HL-60 (cell line): ENCODE data around the gene ATG3.

ENCODE experiments used
- DNase-seq, 2 experiments: peaks; one replicate each; pipeline ENCODE4 v3.0.0-alpha.2; 2010 to 2020; ENCODE audit warnings: low read depth in 1 of 2, low spot score in 1 of 2
- H3K27ac ChIP-seq: fragments of 250-450 bp; sonication (Bioruptor Pico); replicated peaks from 2 replicates; pipeline ENCODE4 v1.5.1; 2020; ENCODE audit warnings: mild to moderate bottlenecking, moderate library complexity
- H3K27me3 ChIP-seq: fragments of 250-450 bp; sonication (Bioruptor Pico); 2 replicates; pipeline ENCODE4 v1.5.1; 2021; ENCODE audit warnings: mild to moderate bottlenecking, moderate library complexity; ENCODE audit not compliant: insufficient read depth, poor library complexity, severe bottlenecking
- H3K4me3 ChIP-seq: replicated peaks from 2 replicates; pipeline ENCODE4 v1.5.1; 2011; ENCODE audit warnings: mild to moderate bottlenecking, control low read depth, low read length; ENCODE audit not compliant: insufficient read depth
- CTCF ChIP-seq: IDR thresholded peaks from one replicate; pipeline ENCODE4 v1.5.1; 2011; ENCODE audit warnings: low read length, control low read depth, inconsistent platforms; ENCODE audit not compliant: insufficient read depth
- GABPA ChIP-seq: IDR thresholded peaks from 2 replicates; pipeline ENCODE4 v1.6.1; 2012; ENCODE audit warnings: low read depth
- POLR2AphosphoS5 ChIP-seq: IDR thresholded peaks from 2 replicates; pipeline ENCODE4 v1.6.1; 2012; ENCODE audit warnings: low read depth
- SPI1 ChIP-seq: IDR thresholded peaks from 2 replicates; pipeline ENCODE4 v1.6.1; 2012; ENCODE audit warnings: low read depth, mild to moderate bottlenecking, borderline replicate concordance
- TF ChIP-seq, protein P1 (sequence below): IDR thresholded peaks from 2 replicates; pipeline ENCODE4 v1.6.1; 2012; ENCODE audit warnings: low read depth; ENCODE audit not compliant: insufficient replicate concordance

The ATG3 gene

DNA sequence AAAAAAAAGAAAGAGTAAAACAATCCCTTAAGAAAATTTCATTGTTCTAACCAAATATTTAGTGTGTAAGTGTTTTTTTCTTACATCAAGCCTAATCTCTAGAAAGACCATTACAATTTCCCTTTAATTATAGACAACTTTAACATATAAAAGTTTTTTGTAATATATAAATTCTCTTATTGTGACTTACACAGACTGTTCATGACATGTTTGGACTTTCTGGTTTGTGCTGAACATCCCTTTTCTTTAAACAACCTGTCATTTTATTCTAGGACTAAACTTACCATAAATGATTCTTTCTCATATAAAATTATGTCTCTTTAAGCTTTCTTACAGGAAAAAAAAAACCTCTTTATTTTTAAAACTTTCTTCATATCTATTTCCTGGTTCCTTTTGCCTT lies 49.4 kb downstream of the ATG3 start:
- TF ChIP-seq GABPA, result no peak

GRCh38 chr3:112508860-112509259 lies 52.9 kb downstream of the ATG3 start:
- Histone ChIP-seq H3K4me3 (no peak overlapping the region), H3K27me3 (no peaks in the 10 kb centered on the region), H3K27ac (no peak overlapping the region)
- TF ChIP-seq POLR2AphosphoS5 (no peak), SPI1 (no peak), CTCF (no peak)
- peak in 1 of 2 experiments; percentile 7 for DNase-seq

More for the DNA sequence above, 49.4 kb downstream of the ATG3 start:
- Histone ChIP-seq H3K27ac (no peak overlapping the region), H3K27me3 (no peaks in the 10 kb centered on the region), H3K4me3 (no peak overlapping the region)
- no peak for DNase-seq

DNA sequence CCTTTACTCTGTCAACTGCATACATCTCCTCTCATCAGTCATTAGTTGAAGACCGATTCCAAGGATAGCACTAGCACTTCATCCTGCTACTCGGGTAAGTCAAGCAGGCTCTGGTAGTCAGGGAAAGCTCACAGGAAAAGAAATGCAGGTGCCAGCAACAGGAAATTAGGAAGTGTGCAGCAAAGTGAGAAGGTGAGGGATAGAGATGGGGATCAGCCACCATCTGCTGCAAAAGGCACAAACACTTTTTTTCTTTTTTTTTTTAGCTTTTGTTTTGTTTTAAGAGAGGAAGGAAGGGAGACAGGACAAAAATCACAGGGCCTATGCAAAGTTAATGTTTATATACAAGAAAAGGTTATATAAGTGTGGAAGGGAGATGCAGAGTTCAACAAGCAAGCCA lies 53.5 kb downstream of the ATG3 start:
- TF ChIP-seq, protein P1, sequence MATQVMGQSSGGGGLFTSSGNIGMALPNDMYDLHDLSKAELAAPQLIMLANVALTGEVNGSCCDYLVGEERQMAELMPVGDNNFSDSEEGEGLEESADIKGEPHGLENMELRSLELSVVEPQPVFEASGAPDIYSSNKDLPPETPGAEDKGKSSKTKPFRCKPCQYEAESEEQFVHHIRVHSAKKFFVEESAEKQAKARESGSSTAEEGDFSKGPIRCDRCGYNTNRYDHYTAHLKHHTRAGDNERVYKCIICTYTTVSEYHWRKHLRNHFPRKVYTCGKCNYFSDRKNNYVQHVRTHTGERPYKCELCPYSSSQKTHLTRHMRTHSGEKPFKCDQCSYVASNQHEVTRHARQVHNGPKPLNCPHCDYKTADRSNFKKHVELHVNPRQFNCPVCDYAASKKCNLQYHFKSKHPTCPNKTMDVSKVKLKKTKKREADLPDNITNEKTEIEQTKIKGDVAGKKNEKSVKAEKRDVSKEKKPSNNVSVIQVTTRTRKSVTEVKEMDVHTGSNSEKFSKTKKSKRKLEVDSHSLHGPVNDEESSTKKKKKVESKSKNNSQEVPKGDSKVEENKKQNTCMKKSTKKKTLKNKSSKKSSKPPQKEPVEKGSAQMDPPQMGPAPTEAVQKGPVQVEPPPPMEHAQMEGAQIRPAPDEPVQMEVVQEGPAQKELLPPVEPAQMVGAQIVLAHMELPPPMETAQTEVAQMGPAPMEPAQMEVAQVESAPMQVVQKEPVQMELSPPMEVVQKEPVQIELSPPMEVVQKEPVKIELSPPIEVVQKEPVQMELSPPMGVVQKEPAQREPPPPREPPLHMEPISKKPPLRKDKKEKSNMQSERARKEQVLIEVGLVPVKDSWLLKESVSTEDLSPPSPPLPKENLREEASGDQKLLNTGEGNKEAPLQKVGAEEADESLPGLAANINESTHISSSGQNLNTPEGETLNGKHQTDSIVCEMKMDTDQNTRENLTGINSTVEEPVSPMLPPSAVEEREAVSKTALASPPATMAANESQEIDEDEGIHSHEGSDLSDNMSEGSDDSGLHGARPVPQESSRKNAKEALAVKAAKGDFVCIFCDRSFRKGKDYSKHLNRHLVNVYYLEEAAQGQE, result no peak
- TF ChIP-seq SPI1 (no peak), GABPA (no peak), POLR2AphosphoS5 (no peak), CTCF (no peak)
- H3K27ac ChIP-seq, result no peak overlapping the region
- no peaks in the 10 kb centered on the region for H3K27me3 ChIP-seq
- no peak overlapping the region for H3K4me3 ChIP-seq
- no peak for DNase-seq

GRCh38 chr3:112505907-112506306 lies 55.9 kb downstream of the ATG3 start:
- TF ChIP-seq SPI1, result no peak
- H3K4me3 ChIP-seq, result no peak overlapping the region
- no peak overlapping the region for H3K27ac ChIP-seq
- DNase-seq, result no peak
- no peaks in the 10 kb centered on the region for H3K27me3 ChIP-seq

DNA sequence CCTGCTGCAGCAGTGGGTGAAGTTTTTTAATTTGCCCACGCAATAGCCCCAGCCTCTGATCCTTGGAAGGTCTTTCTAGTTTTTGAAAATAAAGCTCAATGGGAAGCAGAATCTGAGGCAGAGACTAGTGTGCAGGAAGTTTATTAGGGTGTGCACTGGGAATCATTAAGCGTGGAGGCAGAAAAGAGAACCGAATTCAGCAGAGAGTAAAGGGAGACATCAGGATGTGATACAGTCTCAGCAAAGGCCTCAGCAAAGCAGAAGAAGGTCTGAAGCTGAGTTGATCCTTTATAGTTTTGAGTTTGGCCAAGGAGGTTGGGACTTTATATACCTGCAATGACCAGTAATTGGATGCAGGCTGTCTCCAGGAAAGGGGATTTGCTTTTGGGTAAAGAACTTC lies 57.6 kb downstream of the ATG3 start:
- no peak for DNase-seq
- Histone ChIP-seq H3K27ac (no peak overlapping the region), H3K4me3 (no peak overlapping the region), H3K27me3 (no peaks in the 10 kb centered on the region)
- TF ChIP-seq GABPA (no peak), SPI1 (no peak), POLR2AphosphoS5 (no peak), CTCF (no peak)
- TF ChIP-seq, protein P1, result no peak
